Activated CD8-positive, alpha-beta T cell treated with anti-CD3 and anti-CD28 coated beads, Interleukin-2, amount 10 ng/mL, durations not matched to agents 7 days and 5 days (primary cell): ENCODE measurements around the gene HS3ST3A1. TPM values are rescaled to one million over a fixed set of nuclear protein-coding genes. Genes with fewer than 3 reads are reported as not detected.

Source experiments
- ATAC-seq: fragments of 150-1000 bp; cut with Tn5 transposase; one replicate; pipeline ENCODE4 v1.10.0; 2021; ENCODE audit warnings: moderate library complexity
- CTCF ChIA-PET: fragments of 350-600 bp; sonication (Branson Sonifier 250); formaldehyde crosslinking; loops from one replicate; lab custom pipeline; 2021; ENCODE audit warnings: antibody characterized with exemption; lab: Charles Lee
- POLR2A ChIA-PET: fragments of 350-600 bp; sonication (Branson Sonifier 250); formaldehyde crosslinking; loops from one replicate; lab custom pipeline; 2021; ENCODE audit warnings: antibody characterized with exemption; lab: Charles Lee
- DNase-seq: peaks from one replicate; pipeline ENCODE4 v3.0.0-alpha.2; 2020
- H3K27ac Mint-ChIP-seq: one replicate; pipeline ENCODE4 v1.8.0; 2021; ENCODE audit warnings: mild to moderate bottlenecking, mixed read lengths
- H3K27me3 Mint-ChIP-seq: one replicate; pipeline ENCODE4 v1.8.0; 2021; ENCODE audit warnings: low read depth, mixed read lengths
- H3K36me3 Mint-ChIP-seq: one replicate; pipeline ENCODE4 v1.8.0; 2021; ENCODE audit warnings: low read depth, mixed read lengths
- H3K4me1 Mint-ChIP-seq: one replicate; pipeline ENCODE4 v1.8.0; 2021; ENCODE audit warnings: low read depth, mixed read lengths
- H3K4me3 Mint-ChIP-seq: one replicate; pipeline ENCODE4 v1.8.0; 2021; ENCODE audit warnings: mild to moderate bottlenecking, mixed read lengths
- H3K9me3 Mint-ChIP-seq: one replicate; pipeline ENCODE4 v1.8.0; 2022; ENCODE audit warnings: mixed read lengths; ENCODE audit not compliant: insufficient read depth
- total RNA-seq, 2 experiments: library from RNA; stranded (reverse); gene quantifications; one replicate each; pipeline ENCODE4 v1.2.3, GENCODE V29; 2021

Gene HS3ST3A1
- total RNA-seq, 2 experiments from 2014 or later, result not detected

DNA sequence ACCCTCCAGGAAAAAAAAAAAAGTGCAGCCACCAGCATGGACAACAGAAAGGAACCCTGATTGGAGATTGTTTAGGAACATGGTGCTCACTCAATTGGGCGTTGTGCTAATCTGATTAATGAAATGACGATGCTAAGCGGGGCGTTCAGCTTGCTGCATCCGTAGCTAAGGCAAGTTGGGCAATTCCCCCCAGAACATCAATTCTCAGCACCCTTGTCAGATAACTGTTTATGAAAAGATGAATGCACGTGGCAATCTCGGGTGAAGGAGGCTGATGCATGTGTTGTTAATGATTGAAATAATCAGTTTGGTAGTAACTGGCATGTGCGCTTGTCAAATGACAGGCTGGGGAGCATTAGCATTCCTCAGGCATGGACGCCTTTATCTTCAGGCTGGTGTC is 57.0 kb downstream of the HS3ST3A1 start:
- no peak for ATAC-seq
- H3K4me3 Mint-ChIP-seq, result no peak overlapping the region
- no peak for DNase-seq
- ChIA-PET POLR2A (no interaction called here), CTCF (no interaction called here)
- no peaks in the 10 kb centered on the region for H3K4me1 Mint-ChIP-seq
- no peaks in the 10 kb centered on the region for H3K36me3 Mint-ChIP-seq
- H3K9me3 Mint-ChIP-seq, result no peaks in the 10 kb centered on the region
- peaks cover 1% of the 10 kb centered on the region for H3K27me3 Mint-ChIP-seq
- H3K27ac Mint-ChIP-seq, result no peak overlapping the region

DNA sequence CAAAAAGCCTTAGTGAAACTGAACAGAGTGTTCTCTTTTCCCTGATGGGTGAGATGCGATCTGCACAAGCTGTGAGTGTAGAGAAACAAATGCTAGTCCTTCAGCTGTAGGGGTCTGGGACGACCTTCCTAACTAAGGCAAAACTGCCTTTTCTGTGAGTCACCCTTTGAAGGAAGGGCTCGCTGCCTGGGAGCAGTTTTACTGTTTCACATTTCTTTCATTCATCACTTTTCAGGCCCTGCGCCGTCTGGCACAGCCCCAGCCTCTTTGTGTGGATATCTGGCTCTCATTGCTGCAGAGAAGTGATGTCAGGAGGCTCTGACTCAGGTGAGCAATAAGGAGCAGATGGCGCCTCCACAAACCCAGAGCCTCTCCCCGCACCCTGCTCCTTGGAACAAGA is 57.4 kb downstream of the HS3ST3A1 start:
- Mint-ChIP-seq H3K4me1 (no peaks in the 10 kb centered on the region), H3K9me3 (no peaks in the 10 kb centered on the region), H3K4me3 (no peak overlapping the region), H3K27me3 (peaks cover 1% of the 10 kb centered on the region), H3K36me3 (no peaks in the 10 kb centered on the region), H3K27ac (no peak overlapping the region)
- DNase-seq (no peak), ATAC-seq (no peak)
- POLR2A ChIA-PET, result no interaction called here
- CTCF ChIA-PET, result no interaction called here

DNA sequence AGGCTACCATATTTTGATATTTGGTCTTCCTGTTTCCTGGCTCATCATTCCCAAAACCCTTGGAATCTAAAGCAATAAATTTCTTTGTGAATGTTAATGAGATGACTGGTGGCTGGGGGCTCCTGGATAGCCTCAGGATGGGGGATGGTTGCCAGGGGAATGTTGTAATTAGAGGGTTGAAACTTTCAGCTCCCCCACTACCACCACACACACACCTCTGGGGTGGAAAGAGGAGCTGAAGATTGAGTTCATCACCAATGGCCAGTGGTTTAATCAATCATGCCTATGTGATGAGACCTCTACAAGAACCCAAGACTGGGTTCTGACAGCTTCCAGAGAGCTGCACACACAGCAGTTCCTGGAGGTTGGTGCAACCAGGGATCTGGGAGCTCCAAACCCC is 59.1 kb downstream of the HS3ST3A1 start:
- H3K36me3 Mint-ChIP-seq, result no peaks in the 10 kb centered on the region
- ATAC-seq, result no peak
- ChIA-PET POLR2A (no interaction called here), CTCF (no interaction called here)
- no peak for DNase-seq
- no peaks in the 10 kb centered on the region for H3K9me3 Mint-ChIP-seq
- no peak overlapping the region for H3K27ac Mint-ChIP-seq
- H3K4me1 Mint-ChIP-seq, result no peaks in the 10 kb centered on the region
- H3K4me3 Mint-ChIP-seq, result no peak overlapping the region
- peaks cover 1% of the 10 kb centered on the region for H3K27me3 Mint-ChIP-seq

DNA sequence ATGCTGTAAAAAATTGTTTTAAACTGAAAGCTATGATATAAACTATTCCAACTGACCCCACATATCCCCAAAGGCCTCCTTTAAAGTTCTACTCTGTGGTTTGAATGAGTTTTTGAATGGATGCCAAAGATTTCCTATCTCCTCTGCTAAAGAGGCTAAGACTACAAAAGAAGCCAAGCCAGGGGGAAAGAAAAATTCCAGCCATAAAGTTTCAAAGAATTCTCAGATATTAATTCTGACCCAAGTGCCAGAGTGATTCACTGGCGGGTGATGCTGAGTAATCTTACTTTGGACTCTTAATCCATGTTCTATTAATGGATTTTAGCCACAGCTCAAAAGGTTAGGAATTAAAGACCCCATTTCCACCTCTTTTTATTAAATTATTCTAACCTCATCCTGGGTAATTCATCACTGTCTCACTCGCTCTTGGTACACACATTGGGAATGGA is 60.7 kb downstream of the HS3ST3A1 start:
- Mint-ChIP-seq H3K4me1 (no peaks in the 10 kb centered on the region), H3K27ac (no peak overlapping the region), H3K36me3 (no peaks in the 10 kb centered on the region), H3K9me3 (no peaks in the 10 kb centered on the region), H3K27me3 (peaks cover 1% of the 10 kb centered on the region), H3K4me3 (no peak overlapping the region)
- ChIA-PET CTCF (no interaction called here), POLR2A (no interaction called here)
- DNase-seq, result no peak
- ATAC-seq, result no peak

DNA sequence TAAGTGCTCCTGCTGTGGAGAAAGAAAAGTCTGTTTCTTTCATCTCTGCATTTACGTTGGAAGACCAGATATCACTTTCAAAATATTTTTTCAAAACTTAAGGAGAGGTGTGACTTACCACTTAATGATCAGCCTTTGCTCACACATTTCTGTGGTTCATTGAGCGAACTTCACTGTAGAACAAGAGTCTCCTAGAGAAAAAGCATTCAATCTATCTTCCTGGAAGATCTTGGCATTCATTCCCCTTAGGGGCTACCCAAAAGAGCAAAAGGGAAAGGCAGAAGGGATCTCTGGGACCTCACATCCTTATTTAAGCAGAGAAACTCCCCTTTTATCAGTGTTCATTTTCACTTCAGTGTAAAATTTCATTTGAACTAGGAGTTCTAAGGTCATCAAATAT is 61.2 kb downstream of the HS3ST3A1 start:
- DNase-seq (no peak), ATAC-seq (no peak)
- Mint-ChIP-seq H3K4me3 (no peak overlapping the region), H3K27ac (no peak overlapping the region), H3K9me3 (no peaks in the 10 kb centered on the region), H3K4me1 (no peaks in the 10 kb centered on the region), H3K36me3 (no peaks in the 10 kb centered on the region), H3K27me3 (peaks cover 1% of the 10 kb centered on the region)
- CTCF ChIA-PET, result no interaction called here
- POLR2A ChIA-PET, result interaction anchor here (0.6 kb wide), 1 partner anchor 166 kb away, joined by 3 read pairs; no protein-coding TSS in a partner anchor

DNA sequence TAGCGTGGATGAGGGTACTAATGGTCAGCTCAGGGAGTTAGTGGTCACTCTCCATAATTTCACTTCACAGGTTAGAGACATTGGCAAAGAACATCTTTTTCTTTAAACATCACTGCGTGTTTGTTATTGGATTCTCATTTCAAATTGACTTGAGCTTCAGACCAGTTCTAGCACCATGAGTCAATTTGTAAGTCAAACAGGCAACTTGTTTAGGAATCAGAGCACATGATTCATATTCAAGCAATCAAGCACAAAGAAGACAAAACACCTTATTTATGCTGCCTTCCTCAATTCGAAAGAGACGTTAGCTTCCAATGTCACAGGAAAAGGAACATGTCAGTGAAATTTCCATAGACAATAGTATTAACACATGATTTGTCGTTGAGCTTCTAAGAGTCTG is 62.3 kb downstream of the HS3ST3A1 start:
- no peak for DNase-seq
- Mint-ChIP-seq H3K27ac (no peak overlapping the region), H3K36me3 (no peaks in the 10 kb centered on the region), H3K4me1 (no peaks in the 10 kb centered on the region), H3K27me3 (peaks cover 1% of the 10 kb centered on the region), H3K9me3 (no peaks in the 10 kb centered on the region), H3K4me3 (no peak overlapping the region)
- ATAC-seq, result no peak
- ChIA-PET POLR2A (no interaction called here), CTCF (no interaction called here)

DNA sequence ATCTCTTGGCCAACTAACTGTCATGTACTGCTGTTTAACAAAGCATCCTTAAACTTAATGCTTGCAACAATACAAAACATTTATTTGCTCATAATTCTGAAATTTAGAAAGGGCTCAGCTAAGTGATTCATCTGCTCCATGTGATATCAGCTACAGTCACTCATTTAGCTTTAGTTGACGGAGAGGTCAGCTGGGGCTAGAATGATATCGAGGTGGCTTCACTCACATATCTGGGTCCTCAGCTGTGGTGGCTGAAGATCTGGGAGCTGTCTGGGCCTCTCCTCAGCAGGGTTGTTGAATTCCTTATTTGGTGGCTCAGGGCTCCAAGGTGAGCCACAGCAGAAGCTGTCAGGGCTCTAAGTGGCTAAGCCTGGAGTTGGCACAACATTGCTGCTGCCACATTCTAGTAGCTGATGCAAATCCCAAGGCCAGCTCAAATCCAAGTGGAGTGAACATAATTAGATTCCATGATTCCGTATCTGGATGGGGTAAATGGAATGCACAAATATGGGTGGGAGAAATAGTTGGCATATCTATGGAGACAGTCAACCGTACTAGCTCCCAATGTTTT is 62.8 kb downstream of the HS3ST3A1 start:
- DNase-seq (no peak), ATAC-seq (no peak)
- H3K27ac Mint-ChIP-seq, result no peak overlapping the region
- peaks cover 1% of the 10 kb centered on the region for H3K27me3 Mint-ChIP-seq
- CTCF ChIA-PET, result no interaction called here
- no peaks in the 10 kb centered on the region for H3K36me3 Mint-ChIP-seq
- H3K4me1 Mint-ChIP-seq, result no peaks in the 10 kb centered on the region
- H3K4me3 Mint-ChIP-seq, result no peak overlapping the region
- H3K9me3 Mint-ChIP-seq, result no peaks in the 10 kb centered on the region
- POLR2A ChIA-PET, result no interaction called here

DNA sequence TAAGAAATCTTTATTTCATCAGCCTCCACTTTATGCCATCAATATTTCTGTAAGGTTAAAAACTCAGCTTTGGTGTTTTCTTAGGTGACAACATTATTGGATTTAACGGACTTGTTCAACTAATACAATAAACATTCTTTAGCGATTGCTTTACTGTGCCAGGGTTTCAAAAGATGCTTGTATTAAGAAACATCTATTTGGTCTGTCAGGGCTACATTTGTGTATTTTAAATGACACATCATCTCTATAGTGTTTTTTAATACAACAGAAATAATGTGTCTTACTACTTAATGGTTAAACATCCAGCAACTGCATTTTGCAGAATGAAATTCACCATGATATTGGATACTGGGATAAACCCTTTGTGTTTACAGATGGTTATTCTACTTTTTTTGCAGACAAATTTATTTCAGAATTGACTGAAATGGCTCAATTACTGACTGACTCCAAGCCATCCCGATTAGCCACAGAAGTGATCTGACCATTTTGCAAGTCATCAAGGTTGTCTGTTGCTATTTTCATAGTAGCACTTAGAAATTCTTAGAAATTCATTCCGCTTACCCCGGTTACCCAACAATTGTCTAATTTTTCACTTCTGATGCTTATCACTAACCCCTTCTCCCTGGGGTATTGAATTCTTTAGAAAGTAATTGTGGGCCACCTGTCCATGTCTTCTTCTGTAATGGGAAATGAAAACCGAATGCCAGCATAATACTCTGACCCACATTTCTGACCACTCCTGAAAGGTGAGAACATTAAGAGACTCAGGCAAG is 63.7 kb downstream of the HS3ST3A1 start:
- Mint-ChIP-seq H3K4me3 (no peak overlapping the region), H3K9me3 (no peaks in the 10 kb centered on the region), H3K27me3 (peaks cover 1% of the 10 kb centered on the region), H3K36me3 (no peaks in the 10 kb centered on the region), H3K27ac (no peak overlapping the region), H3K4me1 (no peaks in the 10 kb centered on the region)
- POLR2A ChIA-PET, result no interaction called here
- CTCF ChIA-PET, result no interaction called here
- ATAC-seq (no peak), DNase-seq (no peak)

DNA sequence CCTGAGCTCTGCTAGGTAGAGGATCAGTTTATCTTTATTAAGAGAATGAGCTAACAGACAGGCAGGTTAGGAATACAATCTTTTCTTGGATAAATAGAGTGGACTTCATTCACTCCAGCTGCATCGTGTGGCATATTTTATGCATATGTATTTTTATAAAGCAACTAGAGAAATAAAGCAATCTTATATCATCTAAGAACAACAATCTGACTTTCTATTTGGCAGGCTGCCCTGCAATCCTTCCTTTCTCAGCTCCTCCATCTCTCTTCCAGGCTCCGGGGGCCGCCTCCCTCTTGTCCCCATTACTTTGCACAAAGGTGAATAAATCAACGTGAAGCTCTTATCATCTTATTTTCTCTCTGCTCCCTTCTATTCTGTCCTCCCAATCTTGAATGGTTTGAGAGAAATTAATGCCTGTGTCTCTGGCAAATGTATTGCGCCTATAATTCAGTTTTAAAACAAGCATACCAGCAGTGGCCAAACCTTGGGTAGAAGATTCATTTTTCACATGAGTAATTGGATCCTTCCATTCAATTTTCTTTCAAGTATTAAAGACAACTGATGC is 64.5 kb downstream of the HS3ST3A1 start:
- H3K36me3 Mint-ChIP-seq, result no peaks in the 10 kb centered on the region
- ChIA-PET POLR2A (no interaction called here), CTCF (no interaction called here)
- DNase-seq, result no peak
- peaks cover 1% of the 10 kb centered on the region for H3K27me3 Mint-ChIP-seq
- H3K4me1 Mint-ChIP-seq, result no peaks in the 10 kb centered on the region
- H3K27ac Mint-ChIP-seq, result no peak overlapping the region
- no peaks in the 10 kb centered on the region for H3K9me3 Mint-ChIP-seq
- no peak for ATAC-seq
- H3K4me3 Mint-ChIP-seq, result no peak overlapping the region

DNA sequence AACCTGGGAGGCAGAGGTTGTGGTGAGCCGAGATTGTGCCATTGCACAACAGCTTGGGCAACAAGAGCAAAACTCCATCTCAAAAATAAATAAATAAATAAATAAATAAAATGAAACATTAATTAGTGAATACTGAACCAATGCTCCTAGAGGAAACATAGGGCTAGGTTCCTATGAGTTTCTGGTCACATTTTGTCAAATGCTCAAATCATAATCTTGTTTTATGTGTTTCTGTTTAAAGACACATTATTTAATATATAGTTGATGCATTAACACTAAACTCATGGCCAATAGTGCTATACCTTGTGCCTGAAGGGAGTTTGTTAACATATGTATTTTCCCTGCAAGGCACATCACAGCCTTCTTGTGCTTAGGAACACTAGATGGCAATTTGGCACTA is 66.8 kb downstream of the HS3ST3A1 start:
- H3K4me1 Mint-ChIP-seq, result no peaks in the 10 kb centered on the region
- ATAC-seq (no peak), DNase-seq (no peak)
- H3K27me3 Mint-ChIP-seq, result no peaks in the 10 kb centered on the region
- H3K36me3 Mint-ChIP-seq, result no peaks in the 10 kb centered on the region
- CTCF ChIA-PET, result no interaction called here
- POLR2A ChIA-PET, result no interaction called here
- no peak overlapping the region for H3K4me3 Mint-ChIP-seq
- no peak overlapping the region for H3K27ac Mint-ChIP-seq
- H3K9me3 Mint-ChIP-seq, result no peaks in the 10 kb centered on the region

DNA sequence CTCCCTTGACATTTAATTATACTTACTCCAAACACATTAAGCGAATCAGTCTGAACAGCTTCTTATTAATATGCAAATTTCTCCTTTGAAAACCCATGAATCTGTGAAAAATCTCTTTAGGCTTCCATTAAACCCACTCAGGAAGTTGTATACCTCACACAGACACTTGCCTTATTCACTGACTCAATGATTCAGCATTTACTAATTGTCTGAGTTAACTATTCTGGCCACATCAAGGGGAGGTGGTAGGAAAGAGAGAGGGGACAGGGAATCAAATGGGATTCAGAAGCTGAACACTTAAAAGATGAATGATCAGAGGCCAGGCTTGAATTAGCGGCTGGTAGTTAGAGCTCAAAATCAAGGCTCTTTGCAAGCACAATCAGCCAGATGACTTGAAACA is 70.0 kb downstream of the HS3ST3A1 start:
- Mint-ChIP-seq H3K4me1 (no peaks in the 10 kb centered on the region), H3K9me3 (no peaks in the 10 kb centered on the region), H3K27ac (no peak overlapping the region), H3K36me3 (no peaks in the 10 kb centered on the region), H3K4me3 (no peak overlapping the region), H3K27me3 (no peaks in the 10 kb centered on the region)
- POLR2A ChIA-PET, result no interaction called here
- DNase-seq (no peak), ATAC-seq (no peak)
- CTCF ChIA-PET, result no interaction called here

DNA sequence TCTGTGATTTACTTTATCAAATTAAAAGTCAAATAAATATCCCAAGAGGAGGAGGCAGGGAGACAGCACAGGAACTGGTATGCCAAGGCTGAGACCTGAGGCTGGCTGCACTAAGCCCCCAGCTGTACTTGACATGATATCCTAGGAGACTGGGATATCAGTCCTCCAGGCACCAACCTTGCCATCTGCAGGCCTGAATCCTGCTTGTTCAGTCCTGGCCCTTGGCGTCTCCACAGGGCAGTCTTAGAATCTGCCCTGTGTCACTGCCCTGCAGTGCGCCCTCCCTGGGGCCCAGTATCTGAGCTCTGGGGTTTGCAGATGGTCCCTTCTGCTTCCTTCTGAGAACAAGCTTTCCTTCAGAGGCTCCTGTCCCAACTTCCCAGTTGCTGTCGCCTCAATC is 75.9 kb downstream of the HS3ST3A1 start:
- H3K4me3 Mint-ChIP-seq, result no peak overlapping the region
- no peaks in the 10 kb centered on the region for H3K4me1 Mint-ChIP-seq
- ATAC-seq (no peak), DNase-seq (no peak)
- no peaks in the 10 kb centered on the region for H3K36me3 Mint-ChIP-seq
- no peaks in the 10 kb centered on the region for H3K9me3 Mint-ChIP-seq
- ChIA-PET POLR2A (interaction anchor here (0.6 kb wide), 1 partner anchor 69 kb away, joined by 4 read pairs; no protein-coding TSS in a partner anchor), CTCF (no interaction called here)
- H3K27ac Mint-ChIP-seq, result no peak overlapping the region
- peaks cover 2% of the 10 kb centered on the region for H3K27me3 Mint-ChIP-seq
